Bone marrow (tissue), 2 donors: ENCODE measurements around the gene TSSC4.
"Not testable (repeated sequence)": the region's sequence is repeated elsewhere in the genome, so short reads cannot be mapped to it uniquely, and the experiment has no call there.

Experiments
- DNase-seq, 2 donors: peaks; one replicate each; lab custom pipeline; 2025; lab: John Stamatoyannopoulos, UW

Gene TSSC4

GRCh38 chr11:2400069-2400761 lies at the start of gene TSSC4:
TSS of gene TSSC4 (plus strand) at chr11:2400750. CDS start at chr11:2402634, 1,884 bp downstream.
- peak; percentile 91 to 100 for DNase-seq

- no peak for DNase-seq
Measured at GRCh38 chr11:2351701-2352100, 48.8 kb upstream of the TSSC4 start.

DNA sequence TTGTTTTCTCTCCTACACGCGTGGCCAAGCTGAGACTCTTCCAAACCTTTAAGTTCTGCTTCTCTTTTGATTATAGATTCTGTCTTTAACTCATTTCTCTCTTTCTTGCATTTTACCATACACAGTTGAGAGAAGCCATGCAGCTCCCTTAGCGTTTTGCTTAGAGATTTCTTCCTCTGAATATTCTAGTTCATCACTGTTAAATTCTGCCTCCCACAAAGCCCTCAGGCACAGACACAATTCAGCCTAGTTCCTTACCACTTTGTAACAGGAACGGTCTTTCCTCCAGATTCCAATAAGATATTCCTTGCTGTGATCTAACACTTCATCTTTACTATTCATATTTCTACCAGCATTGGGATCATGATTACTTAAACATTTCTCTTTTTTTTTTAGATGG lies 48.1 kb upstream of the TSSC4 start:
- no peak for DNase-seq

DNA sequence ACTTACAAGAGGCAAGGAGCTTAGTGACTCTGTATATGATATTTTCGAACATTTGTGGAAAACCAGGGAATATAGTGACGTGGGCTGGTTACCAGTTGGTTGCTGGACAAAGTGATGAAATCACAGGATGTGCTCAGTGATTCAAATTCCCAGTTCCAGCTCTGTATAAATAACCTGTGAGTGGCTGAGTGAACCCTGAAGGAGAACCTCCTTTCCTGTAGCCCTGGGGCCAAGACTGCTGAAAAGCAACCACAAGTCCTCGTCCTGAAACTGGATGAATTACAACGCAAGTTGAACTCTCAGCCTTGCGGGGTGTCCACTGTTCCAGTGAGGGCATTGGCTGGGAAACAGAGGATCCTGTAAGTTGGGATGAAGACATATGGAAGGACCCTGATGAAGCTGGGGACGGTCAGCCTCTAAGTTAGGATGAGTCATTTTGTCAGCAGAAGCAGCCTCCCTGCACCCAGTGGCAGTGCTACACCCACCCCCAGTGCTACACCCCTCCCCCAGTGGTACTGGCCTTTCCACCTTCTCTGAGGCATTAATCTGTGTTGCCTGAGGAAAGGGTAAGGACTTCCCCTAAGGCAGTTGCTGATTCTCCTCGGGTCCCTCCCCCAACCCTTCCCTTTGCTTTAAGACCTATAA lies 45.4 kb upstream of the TSSC4 start:
- no peak for DNase-seq

GRCh38 chr11:2357246-2357645 lies 43.3 kb upstream of the TSSC4 start:
- DNase-seq, result no peak

GRCh38 chr11:2357651-2358050 lies 42.9 kb upstream of the TSSC4 start:
- not testable (repeated sequence) for DNase-seq

GRCh38 chr11:2358754-2359442 lies 41.7 kb upstream of the TSSC4 start:
- DNase-seq, result no peak

DNA sequence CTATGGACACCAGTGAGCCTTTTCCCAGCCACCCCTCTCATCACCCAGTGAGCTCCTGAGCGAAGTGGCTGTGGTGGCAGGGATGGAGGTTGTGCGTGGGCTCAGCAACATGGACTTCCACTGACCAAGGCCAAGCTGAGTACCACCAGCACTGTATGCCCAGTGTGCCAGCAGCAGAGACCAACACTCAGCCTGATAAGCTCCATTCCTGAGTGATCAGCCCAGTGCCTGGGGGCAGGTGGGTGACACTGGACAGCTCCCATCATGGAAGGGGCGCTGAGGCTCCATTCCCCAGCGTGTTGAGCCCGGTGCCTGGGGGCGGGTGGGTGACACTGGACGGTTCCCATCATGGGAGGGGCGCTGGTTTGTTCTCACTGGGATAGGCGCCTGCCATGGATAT lies 41.0 kb upstream of the TSSC4 start:
- no peak for DNase-seq

DNA sequence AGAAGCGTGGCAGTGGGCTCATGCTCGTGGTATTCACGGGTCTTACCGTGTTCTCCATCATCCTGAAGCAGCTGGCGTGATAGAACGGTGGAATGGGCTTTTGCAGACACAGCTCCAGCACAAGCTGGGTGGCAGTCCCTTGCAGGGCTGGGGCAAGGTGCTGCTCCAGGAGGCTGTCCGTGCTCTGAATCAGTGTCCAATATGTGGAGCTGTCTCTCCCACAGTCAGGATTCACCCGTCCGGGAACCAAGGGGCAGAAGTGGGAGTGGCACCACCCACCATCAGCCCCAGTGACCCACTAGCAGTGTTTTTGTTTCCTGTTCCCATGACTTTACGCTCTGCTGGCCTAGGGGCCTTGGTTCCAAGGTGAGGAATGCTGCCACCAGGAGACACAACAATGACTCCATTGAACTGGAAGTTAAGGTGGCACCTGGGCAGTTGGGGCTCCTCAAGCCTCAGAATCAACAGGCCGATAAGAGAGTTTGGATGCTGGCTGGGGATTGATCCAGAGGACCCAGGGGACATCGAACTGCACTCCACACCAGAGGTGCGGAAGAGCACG lies 40.4 kb upstream of the TSSC4 start:
- DNase-seq, result no peak

- DNase-seq, result no peak
Measured at GRCh38 chr11:2361565-2361964, 39.0 kb upstream of the TSSC4 start.

DNA sequence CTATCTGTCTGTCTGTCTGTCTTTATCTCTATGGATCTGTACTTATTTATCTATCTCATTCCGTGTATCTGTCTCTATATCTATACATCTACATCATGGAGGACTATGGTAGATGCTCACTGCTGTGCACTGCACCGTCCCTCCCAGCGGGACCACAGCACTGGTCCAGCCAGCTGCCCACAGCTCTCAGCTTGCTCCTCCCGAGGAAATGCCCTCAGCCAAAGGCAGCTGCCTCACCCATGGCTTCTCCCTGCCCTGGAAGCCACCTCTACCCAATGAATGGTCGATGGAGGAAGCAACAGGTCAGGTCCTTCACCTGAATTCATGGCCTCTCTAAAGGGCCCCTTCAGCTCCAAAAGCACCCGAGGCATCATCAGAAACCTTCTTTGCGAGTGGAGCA lies 38.1 kb upstream of the TSSC4 start:
- no peak for DNase-seq

DNA sequence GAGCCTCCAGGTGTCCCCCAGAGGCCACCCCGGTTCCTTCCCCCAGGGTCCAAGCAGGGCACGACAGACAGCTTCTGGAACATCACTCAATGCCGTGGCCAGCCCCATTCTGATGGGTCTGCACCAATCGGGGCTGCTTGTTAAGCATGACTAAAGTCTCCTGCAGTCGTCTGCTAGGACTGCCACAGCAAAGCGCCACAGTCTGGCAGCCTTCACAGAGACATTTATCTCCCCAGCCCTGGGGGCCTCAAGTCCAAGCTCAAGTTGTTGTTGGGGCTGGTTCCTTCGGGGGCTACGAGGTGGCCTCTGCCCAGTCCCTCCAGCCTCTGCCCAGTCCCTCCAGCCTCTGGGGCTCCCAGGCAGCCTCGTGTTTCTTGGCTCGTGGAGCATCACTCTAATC lies 37.4 kb upstream of the TSSC4 start:
- no peak for DNase-seq

GRCh38 chr11:2363577-2364370 lies 36.8 kb upstream of the TSSC4 start:
- no peak for DNase-seq

DNA sequence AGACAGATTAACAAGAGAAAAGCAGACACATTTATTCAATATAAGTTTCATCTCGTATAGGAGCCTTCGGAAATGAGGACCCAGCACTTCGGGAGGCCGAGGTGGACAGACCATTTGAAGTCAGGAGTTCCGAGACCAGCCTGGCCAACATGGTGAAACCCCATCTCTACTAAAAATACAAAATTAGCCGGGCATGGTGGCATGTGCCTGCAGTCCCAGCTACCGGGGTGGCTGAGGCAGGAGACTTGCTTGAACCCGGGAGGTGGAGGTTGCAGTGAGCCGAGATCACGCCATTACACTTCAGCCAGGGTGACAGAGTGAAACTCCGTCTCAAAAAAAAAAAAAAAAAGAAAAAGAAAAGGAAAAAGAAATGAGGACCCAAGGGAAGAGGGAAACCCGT lies 36.2 kb upstream of the TSSC4 start:
- not testable (repeated sequence) for DNase-seq

DNA sequence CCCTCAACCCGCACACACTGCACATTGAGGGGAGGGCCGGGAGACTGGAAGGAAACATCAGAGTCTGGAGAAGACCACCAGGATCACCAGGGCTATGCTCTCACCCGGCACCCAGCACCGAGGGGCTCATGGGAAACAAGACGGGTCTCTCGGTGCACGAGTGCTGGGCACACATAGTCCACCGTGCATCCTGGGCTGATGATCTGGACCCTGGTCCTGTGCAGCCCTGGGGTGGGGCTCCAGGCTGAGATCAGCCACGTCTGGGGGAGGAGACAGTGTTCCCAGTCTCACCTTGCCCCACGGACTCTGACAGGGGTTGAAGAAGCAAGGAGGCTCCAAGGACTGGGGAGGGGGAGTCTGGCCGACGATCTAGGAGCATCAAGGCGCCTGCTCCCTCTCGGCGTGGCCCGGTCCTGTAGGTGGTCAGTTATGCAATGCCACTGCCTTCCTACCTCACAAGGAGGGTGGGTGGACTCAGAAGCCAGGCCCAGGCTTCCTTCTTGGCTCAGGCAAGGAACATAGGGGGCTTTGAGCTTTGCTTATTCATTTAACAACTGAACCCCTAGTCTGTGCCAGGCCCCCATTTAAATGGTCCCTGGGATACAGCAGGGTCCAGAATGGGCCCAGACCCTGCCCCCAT lies 34.9 kb upstream of the TSSC4 start:
- no peak for DNase-seq

DNA sequence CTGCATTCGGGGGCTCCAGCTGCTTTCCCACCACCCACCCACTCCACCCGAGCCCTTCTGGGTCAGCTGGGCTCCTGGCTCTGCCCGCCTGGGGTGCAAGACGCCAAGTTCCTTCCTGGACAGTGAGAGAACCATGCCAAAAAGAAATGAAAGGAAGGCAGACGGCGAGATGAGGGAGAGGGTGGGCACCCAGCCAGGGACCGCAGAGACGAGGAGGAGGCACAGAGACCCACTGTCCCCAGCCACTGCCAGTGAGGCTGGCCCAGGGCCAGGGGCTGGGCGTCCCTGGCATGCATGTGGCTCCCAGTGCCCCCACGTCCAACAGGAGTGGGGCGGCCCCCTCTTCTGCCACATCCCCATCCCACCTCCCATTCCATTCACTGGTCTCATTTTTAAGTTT lies 34.3 kb upstream of the TSSC4 start:
- DNase-seq, result no peak

- no peak for DNase-seq
Measured at GRCh38 chr11:2366733-2367132, 33.8 kb upstream of the TSSC4 start.

DNA sequence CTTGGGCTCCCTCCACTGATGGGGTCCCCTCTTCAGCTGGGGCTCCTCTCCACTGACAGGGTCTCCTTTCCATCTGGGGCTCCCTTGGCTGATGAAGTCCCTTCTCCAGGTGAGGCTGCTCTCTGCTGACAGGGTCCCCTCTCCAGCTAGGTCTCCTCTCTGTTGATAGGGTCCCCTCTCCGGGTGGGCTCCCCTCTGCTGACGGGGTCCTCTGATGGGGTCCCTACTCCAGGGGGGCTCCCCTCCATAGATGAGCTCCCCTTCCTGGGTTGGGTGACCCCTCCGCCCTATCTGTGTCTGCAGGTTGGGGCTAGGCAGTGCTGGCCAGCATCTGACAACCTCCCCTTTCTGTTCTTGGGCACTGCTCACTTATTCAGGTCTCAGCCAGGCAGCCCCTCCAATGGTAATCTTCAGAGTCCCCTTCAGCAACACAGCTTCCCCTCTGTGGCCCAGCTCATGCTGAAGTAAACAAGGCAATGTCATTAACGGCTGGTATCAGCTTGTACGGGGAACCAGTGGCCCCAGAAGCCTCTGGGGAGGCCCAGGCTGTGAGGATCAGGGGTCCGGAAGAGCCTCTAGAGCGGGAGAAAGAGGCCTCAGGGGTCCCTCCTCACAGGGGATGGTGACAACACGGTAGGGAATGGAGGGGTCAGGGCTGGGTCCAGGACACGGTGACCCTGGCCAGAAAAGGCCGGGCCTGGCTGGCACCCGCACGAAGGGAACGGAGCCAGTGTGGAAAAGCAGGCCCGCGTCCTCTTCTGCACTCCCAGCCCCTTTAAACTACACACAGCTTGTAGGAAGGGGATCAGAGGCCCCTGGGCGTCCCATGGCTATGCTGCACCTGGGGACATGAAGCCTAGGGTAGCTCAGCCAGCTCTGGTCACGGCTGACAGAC lies 33.0 kb upstream of the TSSC4 start:
- no peak for DNase-seq

- DNase-seq, result no peak
Measured at GRCh38 chr11:2368178-2368850, 32.2 kb upstream of the TSSC4 start.

GRCh38 chr11:2368851-2369180 lies 31.7 kb upstream of the TSSC4 start:
- no peak for DNase-seq
